ENCODE measurements around the gene MGAT5B.
A peak's percentile ranks its signal among the peaks of the same experiment; 100 is the strongest.
"Not testable (repeated sequence)": the region's sequence is repeated elsewhere in the genome, so short reads cannot be mapped to it uniquely, and the experiment has no call there.

MGAT5B gene

GRCh38 chr17:76951375-76951905 lies 83.2 kb downstream of the MGAT5B start:
- no peak for DNase-seq (ENCODE audit: low read depth)

GRCh38 chr17:76952402-76952801 lies 84.2 kb downstream of the MGAT5B start:
- no peak for DNase-seq (ENCODE audit: low read depth)

GRCh38 chr17:76953066-76953465 lies 84.9 kb downstream of the MGAT5B start:
- no peak for DNase-seq (ENCODE audit: low read depth)

GRCh38 chr17:76953946-76954345 lies 85.7 kb downstream of the MGAT5B start:
- DNase-seq (ENCODE audit: low read depth) = no peak

- DNase-seq (ENCODE audit: low read depth) = no peak
These were observed 87.0 kb downstream of the MGAT5B start for GRCh38 chr17:76955191-76955590.

GRCh38 chr17:76956846-76957540 lies 88.8 kb downstream of the MGAT5B start:
- DNase-seq (ENCODE audit: low read depth) = no peak

GRCh38 chr17:76957678-76958464 lies 89.7 kb downstream of the MGAT5B start:
- peak; percentile 39 for DNase-seq (ENCODE audit: low read depth)

GRCh38 chr17:76958974-76959373 lies 90.8 kb downstream of the MGAT5B start:
- no peak for DNase-seq (ENCODE audit: low read depth)

- DNase-seq (ENCODE audit: low read depth) = no peak
These were observed 93.7 kb downstream of the MGAT5B start for GRCh38 chr17:76961869-76962268.

- no peak for DNase-seq (ENCODE audit: low read depth)
These were observed 94.7 kb downstream of the MGAT5B start for GRCh38 chr17:76962858-76963257.

- no peak for DNase-seq (ENCODE audit: low read depth)
These were observed 97.8 kb downstream of the MGAT5B start for GRCh38 chr17:76966016-76966415.

- DNase-seq (ENCODE audit: low read depth) = no peak
These were observed 98.4 kb downstream of the MGAT5B start for GRCh38 chr17:76966486-76967181.

GRCh38 chr17:76967762-76968161 lies 99.6 kb downstream of the MGAT5B start:
- DNase-seq (ENCODE audit: low read depth) = no peak

GRCh38 chr17:76968707-76969597 lies 100.7 kb downstream of the MGAT5B start:
- peak; percentile 51 for DNase-seq (ENCODE audit: low read depth)

GRCh38 chr17:76969598-76970172 lies 101.5 kb downstream of the MGAT5B start:
- peak; percentile 12 for DNase-seq (ENCODE audit: low read depth)

- not testable (repeated sequence) for DNase-seq (ENCODE audit: low read depth)
These were observed 102.0 kb downstream of the MGAT5B start for GRCh38 chr17:76970228-76970627.

GRCh38 chr17:76972046-76972641 lies 103.9 kb downstream of the MGAT5B start:
- DNase-seq (ENCODE audit: low read depth) = no peak

- no peak for DNase-seq (ENCODE audit: low read depth)
These were observed 104.8 kb downstream of the MGAT5B start for GRCh38 chr17:76973040-76973439.

- DNase-seq (ENCODE audit: low read depth) = no peak
These were observed 106.5 kb downstream of the MGAT5B start for GRCh38 chr17:76974721-76975120.

- DNase-seq (ENCODE audit: low read depth) = not testable (repeated sequence)
These were observed 109.8 kb downstream of the MGAT5B start for GRCh38 chr17:76978050-76978449.

Measured in ELR (cell line).